SKM-1 treated with dmso at 0.1 percent for 144 hours (cell line): ENCODE results near the gene TXNRD2.

Experiments used
- DNase-seq: peaks from one replicate; lab custom pipeline; 2025; ENCODE audit not compliant: unreplicated experiment; lab: John Stamatoyannopoulos, UW

TXNRD2 gene

DNA sequence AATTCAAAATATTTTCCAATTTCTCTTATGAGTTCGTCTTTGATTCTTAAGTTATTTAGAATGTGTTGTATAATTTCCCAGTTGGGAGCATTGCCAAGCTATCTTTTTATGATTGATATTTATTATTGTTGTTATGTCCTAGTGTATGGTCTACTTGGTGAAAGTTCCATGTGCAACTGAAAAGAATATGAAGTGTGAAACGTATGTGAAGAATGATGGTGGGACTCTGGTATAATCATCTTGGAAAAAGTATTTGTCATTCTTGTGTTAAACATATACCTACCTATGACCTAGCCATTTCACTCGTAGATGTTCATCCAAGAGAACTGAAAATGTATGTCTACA, 75.0 kb downstream of the TXNRD2 start:
- no peak for DNase-seq

DNA sequence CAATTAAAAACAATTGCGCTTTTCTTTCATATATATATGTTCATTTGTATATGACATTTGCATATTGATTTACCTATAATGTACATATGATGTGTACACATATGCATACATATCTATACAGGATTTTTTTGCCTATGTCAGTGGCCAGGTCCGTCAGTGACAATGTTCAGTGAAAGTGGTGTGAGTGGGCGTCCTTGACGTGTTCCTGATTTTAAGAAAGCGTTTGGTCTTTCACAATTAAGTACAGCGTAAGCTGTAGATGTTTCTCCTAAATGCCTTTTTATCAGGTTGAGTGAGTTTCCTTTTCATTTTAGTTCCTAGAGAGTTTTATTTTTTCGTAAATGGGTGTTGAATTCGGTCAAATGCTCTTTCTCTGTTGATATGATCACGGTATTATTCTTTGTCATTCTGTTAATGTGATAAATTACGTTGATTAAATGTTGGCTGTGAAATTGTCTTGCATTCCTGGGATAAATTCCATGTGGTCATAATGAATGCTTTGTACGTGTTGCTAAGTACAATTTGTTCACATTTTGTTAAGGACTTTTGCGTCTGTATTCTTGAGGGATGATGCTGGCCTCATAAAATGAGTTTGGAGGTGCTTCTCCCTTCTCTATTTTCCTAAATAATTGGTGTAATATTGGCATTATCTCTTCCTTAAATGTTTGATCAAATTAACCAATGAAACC, 76.3 kb downstream of the TXNRD2 start:
- no peak for DNase-seq

GRCh38 chr22:19864538-19865106, 77.0 kb downstream of the TXNRD2 start:
- DNase-seq: no peak

DNA sequence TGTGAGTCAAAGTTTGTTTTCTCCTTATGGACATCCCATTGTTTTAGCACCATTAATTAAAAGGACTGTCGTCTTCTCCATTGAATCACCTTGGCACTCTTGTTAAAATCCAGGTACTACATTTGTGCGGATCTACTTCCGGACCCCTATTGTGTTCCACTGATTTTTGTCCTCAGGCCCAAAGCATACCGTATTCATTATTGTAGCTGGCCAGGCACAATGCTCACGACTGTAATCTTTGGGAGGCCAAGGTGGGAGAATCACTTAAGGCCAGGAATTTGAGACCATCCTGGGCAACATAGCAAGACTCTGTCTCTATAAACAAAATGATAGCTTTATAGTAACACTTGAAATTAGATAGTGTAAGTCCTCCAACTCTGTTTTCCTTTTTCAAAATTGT, 78.0 kb downstream of the TXNRD2 start:
- DNase-seq: no peak

DNA sequence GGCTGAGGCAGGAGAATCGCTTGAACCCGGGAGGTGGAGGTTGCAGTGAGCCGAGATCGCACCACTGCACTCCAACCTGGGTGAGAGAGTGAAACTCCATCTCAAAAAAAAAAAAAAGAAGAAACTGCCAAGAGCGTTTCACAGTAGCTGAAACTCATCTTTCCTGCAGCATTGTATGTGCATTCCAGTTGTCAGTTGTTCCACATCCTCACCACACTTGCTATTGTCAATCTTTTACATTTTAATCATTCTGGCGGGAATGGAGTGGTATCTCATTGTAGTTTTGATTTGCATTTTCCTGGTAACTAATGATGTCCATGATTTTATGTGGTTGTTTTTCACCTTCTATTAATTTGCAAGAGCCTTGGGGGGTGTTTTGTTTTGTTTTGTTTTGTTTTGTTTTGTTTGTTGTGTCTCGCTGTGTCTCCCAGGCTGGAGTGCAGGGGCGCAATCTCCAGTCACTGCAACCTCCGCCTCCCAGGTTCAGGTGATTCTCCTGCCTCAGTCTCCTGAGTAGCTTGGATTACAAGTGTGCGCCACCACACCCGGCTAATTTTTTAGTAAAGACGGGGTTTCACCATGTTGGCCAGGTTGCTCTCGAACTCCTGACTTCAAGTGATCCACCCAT, 78.9 kb downstream of the TXNRD2 start:
- DNase-seq: no peak

DNA sequence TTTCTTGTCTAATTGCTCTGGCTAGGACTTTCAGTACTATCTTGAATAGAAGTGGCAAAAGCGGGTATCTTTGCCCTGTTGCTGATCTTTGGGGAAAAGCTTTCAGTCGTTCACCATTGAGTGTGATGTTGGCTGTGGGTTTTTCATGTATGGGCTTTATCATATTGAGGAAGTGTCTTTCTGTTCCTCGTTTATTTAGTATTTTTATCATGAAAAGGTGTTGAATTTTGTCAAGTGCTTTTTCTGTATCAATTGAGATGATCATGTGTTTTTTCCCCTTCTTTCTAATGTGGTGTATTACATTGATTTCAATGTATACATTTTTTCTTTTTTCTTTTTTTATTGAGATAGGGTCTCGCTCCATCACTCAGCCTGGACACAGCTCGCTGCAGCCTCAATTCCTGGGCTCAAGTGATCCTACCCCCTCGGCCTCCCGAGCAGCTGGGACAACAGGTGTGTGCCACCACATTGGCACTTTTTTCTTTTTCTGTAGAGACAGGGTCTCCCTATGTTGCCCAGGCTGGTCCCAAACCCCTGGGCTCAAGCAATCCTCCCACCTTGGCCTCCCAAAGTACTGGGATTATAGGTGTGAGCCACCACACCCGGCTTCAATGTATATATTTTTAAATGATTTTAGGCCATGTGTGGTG, 81.6 kb downstream of the TXNRD2 start:
- no peak for DNase-seq

GRCh38 chr22:19857382-19857781, 84.2 kb downstream of the TXNRD2 start:
- DNase-seq: no peak

DNA sequence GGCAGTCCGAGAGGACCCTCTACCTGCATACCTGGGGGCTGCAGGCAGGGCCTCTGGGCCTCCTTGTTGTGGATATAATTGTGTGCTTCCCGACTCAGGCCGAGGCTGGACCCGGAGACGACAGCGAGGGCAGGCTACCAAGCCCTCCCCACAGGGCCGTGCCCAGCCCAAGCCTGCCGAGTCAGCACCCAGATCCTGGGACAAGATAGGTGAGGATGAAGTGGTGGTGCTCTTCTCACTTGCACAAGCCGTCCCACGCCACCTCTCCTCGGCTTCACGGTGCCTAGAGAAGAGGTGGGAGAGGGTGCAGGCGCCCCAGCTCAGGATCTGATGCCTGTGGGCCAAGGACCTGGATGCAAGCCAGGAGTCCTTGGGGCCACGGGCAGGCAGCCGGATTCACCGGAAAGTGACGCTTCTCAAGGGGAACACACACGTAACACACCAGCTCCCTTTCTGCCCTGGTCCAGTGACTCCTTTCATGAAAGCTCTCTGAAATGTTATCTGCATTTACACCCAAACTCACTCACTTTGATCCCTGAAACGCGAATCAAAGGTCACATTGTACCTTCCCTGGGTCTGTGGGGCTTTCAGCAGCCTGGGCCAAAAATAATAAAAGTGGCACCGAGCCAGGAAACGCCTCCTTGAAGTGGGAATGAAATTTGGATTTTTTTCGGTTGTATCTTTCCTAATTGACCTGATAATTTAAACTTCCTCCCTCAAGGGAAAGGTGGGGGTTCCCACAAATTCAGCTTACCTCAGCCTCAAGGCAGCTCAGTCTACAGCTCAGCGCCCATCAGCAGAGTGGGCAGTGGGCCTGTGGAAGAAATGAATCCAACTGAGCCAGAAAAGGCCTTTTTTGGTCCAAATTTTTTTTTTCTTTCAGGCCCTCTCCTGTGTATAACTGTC, 85.9 kb downstream of the TXNRD2 start:
- DNase-seq: peak; percentile 35

- DNase-seq: peak; percentile 90
Measured at GRCh38 chr22:19854778-19855503, 86.7 kb downstream of the TXNRD2 start, which contains the start of the genes GNB1L and RTL10. GNB1L (minus strand) TSS chr22:19854874; CDS start chr22:19821355, 33,519 bp downstream. RTL10 (minus strand) TSS chr22:19854874; CDS start chr22:19852261, 2,613 bp downstream.

- no peak for DNase-seq
Measured at GRCh38 chr22:19853879-19854777, 87.5 kb downstream of the TXNRD2 start.

- DNase-seq: no peak
Measured at GRCh38 chr22:19853058-19853878, 88.3 kb downstream of the TXNRD2 start.

- DNase-seq: no peak
Measured at GRCh38 chr22:19852177-19852781, 89.3 kb downstream of the TXNRD2 start.

GRCh38 chr22:19851291-19852176, 90.1 kb downstream of the TXNRD2 start:
- no peak for DNase-seq

DNA sequence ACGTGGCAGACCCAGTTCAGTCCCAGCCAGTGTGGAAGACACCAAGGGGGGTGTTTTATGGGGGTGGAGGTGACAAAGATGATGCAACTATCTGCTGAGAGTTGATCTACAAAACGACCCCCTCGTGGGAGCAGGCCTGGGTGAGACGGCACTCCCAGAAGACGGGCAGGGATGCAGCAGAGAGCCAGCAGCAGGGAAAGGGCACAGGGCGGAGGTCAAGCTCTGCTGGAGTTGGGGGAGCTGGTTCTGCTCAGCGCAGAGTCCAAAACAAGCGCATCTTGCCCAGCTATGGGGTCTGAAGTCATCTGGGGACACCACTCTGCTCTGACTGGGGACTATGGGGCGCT, 90.9 kb downstream of the TXNRD2 start:
- no peak for DNase-seq

GRCh38 chr22:19849835-19850762, 91.5 kb downstream of the TXNRD2 start:
- DNase-seq: no peak
